Mesendoderm (in vitro differentiated cells): ENCODE data around the gene SDK2.
A peak's percentile ranks its signal among the peaks of the same experiment; 100 is the strongest.

Source experiments
- DNase-seq: peaks from one replicate; pipeline ENCODE4 v3.0.0; 2013
- H2AK5ac ChIP-seq: 2 replicates; pipeline ENCODE4 v1.6.1; 2013; ENCODE audit warnings: low read length, inconsistent platforms
- H2BK120ac ChIP-seq: 2 replicates; pipeline ENCODE4 v1.6.1; 2013; ENCODE audit warnings: low read depth, mild to moderate bottlenecking, low read length, moderate library complexity, mixed read lengths
- H2BK15ac ChIP-seq: replicated peaks from 2 replicates; pipeline ENCODE4 v1.6.1; 2013; ENCODE audit warnings: low read depth, mild to moderate bottlenecking, moderate library complexity
- H2BK5ac ChIP-seq: 2 replicates; pipeline ENCODE4 v1.6.1; 2013; ENCODE audit warnings: low read length, inconsistent platforms
- H3K18ac ChIP-seq: 2 replicates; pipeline ENCODE4 v1.6.1; 2013; ENCODE audit warnings: mild to moderate bottlenecking, low read length, mixed read lengths
- H3K23ac ChIP-seq: one replicate; pipeline ENCODE4 v1.6.1; 2013; ENCODE audit warnings: low read length
- H3K27ac ChIP-seq: 2 replicates; pipeline ENCODE4 v1.5.1; 2013; ENCODE audit warnings: low read depth, mild to moderate bottlenecking, inconsistent platforms, low read length, moderate library complexity
- H3K27me3 ChIP-seq: 2 replicates; pipeline ENCODE4 v1.6.1; 2013; ENCODE audit warnings: low read length, control low read depth, mild to moderate bottlenecking, inconsistent platforms; ENCODE audit not compliant: insufficient read depth, poor library complexity
- H3K36me3 ChIP-seq: 2 replicates; pipeline ENCODE4 v1.6.1; 2013; ENCODE audit warnings: low read length, inconsistent platforms; ENCODE audit not compliant: control insufficient read depth, insufficient read depth
- H3K4ac ChIP-seq: one replicate; pipeline ENCODE4 v1.6.1; 2013; ENCODE audit warnings: low read depth, mild to moderate bottlenecking, low read length, moderate library complexity
- H3K4me1 ChIP-seq: 2 replicates; pipeline ENCODE4 v1.6.1; 2013; ENCODE audit warnings: low read depth, low read length, inconsistent platforms; ENCODE audit not compliant: control insufficient read depth
- H3K4me2 ChIP-seq: 2 replicates; pipeline ENCODE4 v1.6.1; 2013; ENCODE audit warnings: low read length
- H3K4me3 ChIP-seq: 2 replicates; pipeline ENCODE4 v1.5.1; 2013; ENCODE audit warnings: mild to moderate bottlenecking, low read length
- H3K56ac ChIP-seq: one replicate; pipeline ENCODE4 v1.6.1; 2013; ENCODE audit warnings: low read length
- H3K79me1 ChIP-seq: 2 replicates; pipeline ENCODE4 v1.6.1; 2013; ENCODE audit warnings: low read length, inconsistent platforms
- H3K79me2 ChIP-seq: 2 replicates; pipeline ENCODE4 v1.6.1; 2013; ENCODE audit warnings: mild to moderate bottlenecking, low read length; ENCODE audit not compliant: control insufficient read depth, insufficient read depth
- H3K9ac ChIP-seq: 2 replicates; pipeline ENCODE4 v1.6.1; 2013; ENCODE audit warnings: low read length, inconsistent platforms
- H4K5ac ChIP-seq: one replicate; pipeline ENCODE4 v1.6.1; 2013; ENCODE audit warnings: low read length
- H4K8ac ChIP-seq: one replicate; pipeline ENCODE4 v1.6.1; 2013; ENCODE audit warnings: low read depth, mild to moderate bottlenecking, control low read depth, low read length, moderate library complexity
- WGBS: extraction: QIAGEN DNeasy Blood & Tissue Kit; methylation state at CpG from one replicate; pipeline ENCODE4 v1.1.7; 2013; ENCODE audit warnings: low lambda C conversion rate, missing lambda C conversion rate; ENCODE audit not compliant: insufficient coverage; ENCODE audit errors: extremely low coverage; 5-methylcytosine and 5-hydroxymethylcytosine counted together

SDK2 gene

DNA sequence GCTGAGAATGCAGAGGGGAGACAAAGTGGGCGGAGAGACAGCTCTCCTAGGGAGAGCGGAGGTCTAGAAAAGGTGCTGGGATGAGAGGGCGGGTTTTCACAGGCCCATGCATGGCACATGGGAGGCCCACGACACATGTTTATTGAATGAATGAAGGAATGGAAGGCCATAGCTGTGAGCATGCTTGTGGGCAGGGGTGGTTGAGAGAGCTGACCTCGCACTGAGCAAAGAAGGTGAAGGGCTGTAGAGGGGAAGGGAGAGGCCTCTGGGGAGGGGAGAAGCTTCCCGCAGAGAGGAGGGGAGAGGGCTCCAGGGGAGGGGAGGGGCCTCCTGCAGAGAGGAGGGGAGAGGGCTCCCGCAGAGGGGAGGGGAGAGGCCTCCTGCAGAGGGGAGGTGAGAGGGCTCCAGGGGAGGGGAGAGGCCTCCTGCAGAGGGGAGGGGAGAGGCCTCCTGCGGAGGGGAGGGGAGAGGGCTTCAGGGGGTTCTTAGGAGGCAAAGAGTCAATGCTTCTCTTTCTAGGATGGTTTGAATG, 27.3 kb downstream of the SDK2 start:
- Histone ChIP-seq H4K8ac (no peak overlapping the region), H3K56ac (peak overlapping the region; percentile 71), H3K4me1 (peaks cover 14% of the 10 kb centered on the region), H2AK5ac (no peak overlapping the region), H2BK5ac (peak overlapping the region; percentile 64), H4K5ac (no peak overlapping the region), H3K4me3 (no peak overlapping the region), H3K9ac (peak overlapping the region; percentile 2), H3K18ac (no peak overlapping the region), H3K79me2 (no peaks in the 10 kb centered on the region), H2BK120ac (no peak overlapping the region), H3K27me3 (no peaks in the 10 kb centered on the region), H3K23ac (no peak overlapping the region), H3K79me1 (peaks cover 6% of the 10 kb centered on the region), H3K27ac (peak overlapping the region; percentile 7), H3K4me2 (no peak overlapping the region), H3K36me3 (no peaks in the 10 kb centered on the region), H3K4ac (no peak overlapping the region), H2BK15ac (no peak overlapping the region)
- DNase-seq = no peak
- WGBS = no CpG with 5 or more reads among the region's 8 CpGs

DNA sequence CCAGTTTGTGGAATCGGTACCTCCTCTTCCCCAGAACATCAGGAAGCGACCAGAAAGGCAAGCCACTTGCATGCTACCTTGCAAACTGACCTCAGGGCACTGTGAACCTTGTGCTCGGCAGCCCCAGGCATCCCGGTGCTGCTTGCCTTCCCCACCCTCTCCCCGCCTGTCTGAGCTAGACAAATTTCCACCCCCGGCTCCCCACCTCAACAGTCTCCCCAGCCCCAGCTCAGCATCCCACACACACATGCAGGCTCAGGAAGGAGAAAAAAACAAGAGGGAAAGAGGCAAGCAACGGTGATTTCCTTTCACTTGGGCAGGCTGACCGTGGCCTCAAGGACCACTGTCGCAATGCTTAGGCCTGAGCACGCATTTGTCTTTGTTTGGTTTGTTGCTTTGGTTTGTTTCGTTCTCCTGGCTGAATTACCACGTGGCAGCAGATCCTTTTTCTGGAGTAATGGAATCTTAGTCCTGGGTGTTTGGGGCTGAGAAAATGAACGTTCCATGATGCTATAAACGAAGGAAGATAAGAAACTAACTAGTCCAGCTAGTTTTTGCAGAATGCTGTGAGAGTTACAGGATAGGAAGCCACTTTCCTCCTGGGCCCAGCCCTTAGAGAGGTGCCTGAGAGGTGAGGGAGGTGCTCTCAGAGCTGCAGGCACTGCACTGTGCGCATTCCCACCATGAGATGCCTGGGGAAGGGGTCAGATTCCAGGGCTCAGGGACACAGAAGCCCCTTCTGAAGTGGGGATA, 27.9 kb downstream of the SDK2 start:
- Histone ChIP-seq H3K79me1 (peaks cover 6% of the 10 kb centered on the region), H3K36me3 (no peaks in the 10 kb centered on the region), H3K18ac (no peak overlapping the region), H2BK15ac (no peak overlapping the region), H3K4ac (no peak overlapping the region), H3K4me2 (no peak overlapping the region), H3K9ac (peak overlapping the region; percentile 2), H4K5ac (no peak overlapping the region), H2BK5ac (no peak overlapping the region), H2BK120ac (no peak overlapping the region), H3K56ac (peak overlapping the region; percentile 71), H3K23ac (no peak overlapping the region), H3K79me2 (no peaks in the 10 kb centered on the region), H3K27ac (no peak overlapping the region), H3K27me3 (no peaks in the 10 kb centered on the region), H3K4me1 (peaks cover 14% of the 10 kb centered on the region), H2AK5ac (no peak overlapping the region), H4K8ac (no peak overlapping the region), H3K4me3 (no peak overlapping the region)
- DNase-seq = no peak
- WGBS = no CpG with 5 or more reads among the region's 15 CpGs

DNA sequence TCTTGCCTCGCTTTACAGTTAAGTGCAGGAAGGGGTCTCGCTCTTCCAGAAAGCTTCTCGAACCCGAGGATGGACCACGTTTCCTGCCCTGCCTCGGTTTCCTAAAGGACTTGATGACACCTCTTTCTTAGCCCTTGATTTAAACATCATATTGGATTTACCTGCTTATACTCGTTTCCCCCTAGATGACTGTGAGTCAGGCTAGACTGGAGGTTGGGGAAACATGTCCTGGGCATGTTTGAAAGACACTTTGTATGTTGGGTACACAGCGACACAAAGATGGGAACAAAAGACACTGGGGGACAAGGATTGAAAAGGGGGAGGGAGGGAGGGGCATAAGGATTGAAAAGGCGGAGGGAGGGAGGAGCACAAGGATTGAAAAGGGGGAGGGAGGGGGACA, 30.0 kb downstream of the SDK2 start:
- Histone ChIP-seq H2BK5ac (peak overlapping the region; percentile 82), H3K4me3 (no peak overlapping the region), H3K9ac (peak overlapping the region; percentile 60), H2BK120ac (peak overlapping the region; percentile 46), H2BK15ac (no peak overlapping the region), H3K79me2 (no peaks in the 10 kb centered on the region), H4K8ac (no peak overlapping the region), H3K23ac (peak overlapping the region; percentile 29), H3K4ac (peak overlapping the region; percentile 65), H4K5ac (peak overlapping the region; percentile 68), H3K56ac (peak overlapping the region; percentile 86), H2AK5ac (peak overlapping the region; percentile 72), H3K27me3 (no peaks in the 10 kb centered on the region), H3K27ac (peak overlapping the region; percentile 98), H3K4me2 (peak overlapping the region; percentile 16), H3K79me1 (peaks cover 6% of the 10 kb centered on the region), H3K18ac (peak overlapping the region; percentile 64), H3K4me1 (peaks cover 16% of the 10 kb centered on the region), H3K36me3 (no peaks in the 10 kb centered on the region)
- no peak for DNase-seq
- no CpG with 5 or more reads among the region's 9 CpGs for WGBS

DNA sequence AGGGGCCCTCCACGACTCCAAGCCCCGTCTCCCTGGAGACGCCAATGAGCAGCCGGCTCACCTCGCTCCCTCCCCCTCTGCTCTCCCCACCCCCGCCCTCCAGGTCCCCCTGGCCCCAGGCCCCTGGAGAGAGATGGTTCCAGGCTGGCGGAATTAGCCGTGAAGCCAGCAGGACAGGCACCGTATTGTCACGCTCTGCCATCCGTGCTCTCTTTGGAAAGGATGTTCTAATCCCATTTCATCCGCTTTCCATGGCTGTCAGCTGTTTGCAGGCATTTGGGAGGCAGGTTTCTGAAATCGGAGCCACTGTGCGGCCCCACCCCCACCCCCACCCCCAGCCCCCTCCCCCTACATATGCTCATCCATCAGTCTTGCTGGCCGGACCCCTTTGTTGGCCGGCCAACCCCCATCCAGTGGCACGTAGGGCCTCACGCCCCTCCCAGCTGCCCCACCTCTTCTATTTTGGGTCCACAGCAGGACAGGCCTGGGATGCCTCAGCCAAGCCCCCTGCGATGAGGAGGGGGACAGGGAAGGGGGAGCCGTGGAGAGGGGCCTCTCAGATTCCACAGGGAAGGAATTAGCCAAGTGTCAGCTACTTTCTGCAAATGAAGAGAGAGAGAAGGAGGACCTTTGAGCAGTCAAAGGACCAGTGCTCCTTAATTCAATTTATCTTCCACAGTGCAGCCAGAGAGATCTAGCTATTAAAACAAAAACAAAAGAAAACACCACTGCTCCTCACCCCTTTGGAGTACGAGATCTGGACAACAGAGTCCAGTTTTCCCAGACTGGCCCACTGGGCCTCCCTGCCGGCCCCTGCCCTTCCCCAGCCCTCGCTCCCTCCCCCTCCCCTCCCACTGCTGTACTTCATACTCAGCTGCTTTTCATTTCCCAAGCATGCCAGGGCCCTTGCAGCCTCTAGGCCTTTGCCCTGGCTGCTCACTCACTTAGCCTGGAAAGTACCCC, 30.7 kb downstream of the SDK2 start:
- peak overlapping the region; percentile 65 for H3K4ac ChIP-seq
- no peak overlapping the region for H3K4me3 ChIP-seq
- peak overlapping the region; percentile 68 for H4K5ac ChIP-seq
- peak overlapping the region; percentile 86 for H3K56ac ChIP-seq
- H2AK5ac ChIP-seq = peak overlapping the region; percentile 72
- peak; percentile 91 for DNase-seq
- peak overlapping the region; percentile 29 for H3K23ac ChIP-seq
- peaks cover 17% of the 10 kb centered on the region for H3K4me1 ChIP-seq
- H3K79me1 ChIP-seq = peaks cover 5% of the 10 kb centered on the region
- no peak overlapping the region for H2BK15ac ChIP-seq
- H3K27me3 ChIP-seq = no peaks in the 10 kb centered on the region
- peak overlapping the region; percentile 98 for H3K27ac ChIP-seq
- H2BK120ac ChIP-seq = peak overlapping the region; percentile 46
- H2BK5ac ChIP-seq = peak overlapping the region; percentile 82
- H3K9ac ChIP-seq = peak overlapping the region; percentile 60
- peak overlapping the region; percentile 40 for H3K4me2 ChIP-seq
- no CpG with 5 or more reads among the region's 23 CpGs for WGBS
- H3K79me2 ChIP-seq = no peaks in the 10 kb centered on the region
- H4K8ac ChIP-seq = peak overlapping the region; percentile 17
- H3K18ac ChIP-seq = peak overlapping the region; percentile 64
- H3K36me3 ChIP-seq = no peaks in the 10 kb centered on the region

DNA sequence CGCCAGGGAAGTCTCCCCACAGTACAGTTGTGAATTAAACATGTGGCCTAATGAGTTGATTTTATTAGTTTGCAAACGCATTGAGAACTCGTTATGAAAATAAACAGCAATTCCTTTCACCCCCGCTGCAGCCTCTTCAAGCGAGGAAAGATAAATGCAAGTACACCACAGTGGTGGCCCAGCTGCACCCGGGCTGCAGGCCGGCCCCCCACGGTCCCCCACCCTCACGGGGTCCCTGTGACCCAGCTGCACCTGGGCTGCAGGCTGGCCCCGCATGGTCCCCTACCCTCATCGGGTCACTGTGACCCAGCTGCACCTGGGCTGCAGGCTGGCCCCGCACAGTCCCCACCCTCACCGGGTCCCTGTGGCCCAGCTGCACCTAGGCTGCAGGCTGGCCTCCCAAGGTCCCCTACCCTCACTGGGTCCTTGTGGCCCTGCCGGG, 32.2 kb downstream of the SDK2 start:
- no peak overlapping the region for H3K4ac ChIP-seq
- no peak overlapping the region for H4K8ac ChIP-seq
- no CpG with 5 or more reads among the region's 14 CpGs for WGBS
- H2BK5ac ChIP-seq = no peak overlapping the region
- no peaks in the 10 kb centered on the region for H3K79me2 ChIP-seq
- no peaks in the 10 kb centered on the region for H3K27me3 ChIP-seq
- H3K4me2 ChIP-seq = no peak overlapping the region
- H3K36me3 ChIP-seq = no peaks in the 10 kb centered on the region
- no peak overlapping the region for H3K23ac ChIP-seq
- no peak overlapping the region for H3K4me3 ChIP-seq
- peak overlapping the region; percentile 53 for H3K27ac ChIP-seq
- H3K79me1 ChIP-seq = peaks cover 4% of the 10 kb centered on the region
- H2BK120ac ChIP-seq = no peak overlapping the region
- H3K4me1 ChIP-seq = peaks cover 14% of the 10 kb centered on the region
- peak overlapping the region; percentile 38 for H3K56ac ChIP-seq
- DNase-seq = no peak
- H2AK5ac ChIP-seq = no peak overlapping the region
- H4K5ac ChIP-seq = no peak overlapping the region
- no peak overlapping the region for H3K9ac ChIP-seq
- H2BK15ac ChIP-seq = no peak overlapping the region
- H3K18ac ChIP-seq = peak overlapping the region; percentile 57
